Nephron (organoid): Measurements from ENCODE around the gene PPP1R13L.

Source experiments
- H3K27ac Mint-ChIP-seq, 3 experiments: 2 replicates each; pipeline ENCODE4 v1.8.0; 2020; ENCODE audit warnings: mixed read lengths in 3 of 3, mild to moderate bottlenecking in 2 of 3, moderate library complexity in 1 of 3
- H3K27me3 Mint-ChIP-seq: 2 replicates; pipeline ENCODE4 v1.8.0; 2021; ENCODE audit warnings: low read depth, mild to moderate bottlenecking, moderate library complexity, mixed read lengths
- H3K36me3 Mint-ChIP-seq: 2 replicates; pipeline ENCODE4 v1.8.0; 2020; ENCODE audit warnings: low read depth, mixed read lengths
- H3K4me1 Mint-ChIP-seq: 2 replicates; pipeline ENCODE4 v1.8.0; 2020; ENCODE audit warnings: mixed read lengths
- H3K4me3 Mint-ChIP-seq, 3 experiments: 2 replicates each; pipeline ENCODE4 v1.8.0; 2020; ENCODE audit warnings: mild to moderate bottlenecking in 3 of 3, mixed read lengths in 3 of 3, moderate library complexity in 2 of 3
- H3K9me3 Mint-ChIP-seq: 2 replicates; pipeline ENCODE4 v1.8.0; 2020; ENCODE audit warnings: mixed read lengths
- CTCF ChIP-seq, 3 experiments: fragments of 200-600 bp; sonication (generic); IDR thresholded peaks; one replicate each; pipeline ENCODE4 v1.5.0; 2021; ENCODE audit warnings: antibody characterized with exemption in 3 of 3; ENCODE audit not compliant: unreplicated experiment in 3 of 3

Gene PPP1R13L

DNA sequence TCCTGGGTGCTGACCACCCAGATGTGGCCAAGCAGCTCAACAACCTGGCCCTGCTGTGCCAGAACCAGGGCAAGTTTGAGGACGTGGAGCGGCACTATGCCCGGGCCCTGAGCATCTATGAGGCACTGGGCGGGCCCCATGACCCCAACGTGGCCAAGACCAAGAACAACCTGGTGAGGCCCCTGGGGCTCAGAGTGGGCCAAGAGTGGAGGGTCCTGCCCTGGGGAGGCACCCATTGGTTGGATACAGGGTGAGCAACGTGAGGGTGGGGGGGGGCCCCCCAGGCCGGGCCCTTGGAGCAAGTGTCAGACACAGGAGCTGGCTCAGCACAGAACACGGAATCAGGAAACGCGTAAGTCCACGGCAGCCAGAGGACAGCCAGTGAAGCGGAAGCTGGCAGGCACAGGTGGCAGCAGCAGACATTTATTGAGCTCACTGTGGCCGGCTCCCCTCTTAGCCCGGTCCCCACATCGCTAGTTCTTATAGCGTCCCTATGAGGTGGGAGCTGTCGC, 55.4 kb downstream of the PPP1R13L start:
- no peaks in the 10 kb centered on the region for H3K9me3 Mint-ChIP-seq
- H3K27ac Mint-ChIP-seq: no peak overlapping the region
- no peak for TF ChIP-seq CTCF (IDR thresholded peaks at IDR 0.05; ENCODE audit: unreplicated experiment in 3 of 3)
- H3K4me3 Mint-ChIP-seq: no peak overlapping the region
- H3K36me3 Mint-ChIP-seq: peaks cover 13% of the 10 kb centered on the region
- H3K27me3 Mint-ChIP-seq: peaks cover 23% of the 10 kb centered on the region
- H3K4me1 Mint-ChIP-seq: no peaks in the 10 kb centered on the region

DNA sequence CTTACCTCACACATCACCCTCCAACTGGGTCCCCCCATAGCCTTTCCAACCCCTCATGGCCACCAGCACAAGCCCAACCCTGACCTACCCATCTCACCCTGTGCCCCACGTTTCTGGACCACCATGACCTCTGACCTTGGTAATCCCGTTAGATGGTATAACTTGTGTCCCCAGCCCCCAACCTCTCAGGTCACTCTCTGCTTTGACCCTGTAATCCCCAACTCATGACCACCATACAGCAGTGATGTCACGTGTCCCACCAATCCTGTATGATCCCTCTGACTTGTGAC, 55.8 kb downstream of the PPP1R13L start:
- H3K4me3 Mint-ChIP-seq: no peak overlapping the region
- no peaks in the 10 kb centered on the region for H3K4me1 Mint-ChIP-seq
- H3K36me3 Mint-ChIP-seq: peaks cover 9% of the 10 kb centered on the region
- peaks cover 27% of the 10 kb centered on the region for H3K27me3 Mint-ChIP-seq
- TF ChIP-seq CTCF (IDR thresholded peaks at IDR 0.05; ENCODE audit: unreplicated experiment in 3 of 3): no peak
- no peaks in the 10 kb centered on the region for H3K9me3 Mint-ChIP-seq
- H3K27ac Mint-ChIP-seq: no peak overlapping the region

- TF ChIP-seq CTCF (IDR thresholded peaks at IDR 0.05; ENCODE audit: unreplicated experiment in 3 of 3): no peak
- Mint-ChIP-seq H3K4me3 (no peak overlapping the region), H3K27me3 (peaks cover 32% of the 10 kb centered on the region), H3K4me1 (no peaks in the 10 kb centered on the region), H3K27ac (no peak overlapping the region), H3K36me3 (peaks cover 5% of the 10 kb centered on the region), H3K9me3 (no peaks in the 10 kb centered on the region)
Measured at GRCh38 chr19:45348367-45349125, 56.3 kb downstream of the PPP1R13L start.

DNA sequence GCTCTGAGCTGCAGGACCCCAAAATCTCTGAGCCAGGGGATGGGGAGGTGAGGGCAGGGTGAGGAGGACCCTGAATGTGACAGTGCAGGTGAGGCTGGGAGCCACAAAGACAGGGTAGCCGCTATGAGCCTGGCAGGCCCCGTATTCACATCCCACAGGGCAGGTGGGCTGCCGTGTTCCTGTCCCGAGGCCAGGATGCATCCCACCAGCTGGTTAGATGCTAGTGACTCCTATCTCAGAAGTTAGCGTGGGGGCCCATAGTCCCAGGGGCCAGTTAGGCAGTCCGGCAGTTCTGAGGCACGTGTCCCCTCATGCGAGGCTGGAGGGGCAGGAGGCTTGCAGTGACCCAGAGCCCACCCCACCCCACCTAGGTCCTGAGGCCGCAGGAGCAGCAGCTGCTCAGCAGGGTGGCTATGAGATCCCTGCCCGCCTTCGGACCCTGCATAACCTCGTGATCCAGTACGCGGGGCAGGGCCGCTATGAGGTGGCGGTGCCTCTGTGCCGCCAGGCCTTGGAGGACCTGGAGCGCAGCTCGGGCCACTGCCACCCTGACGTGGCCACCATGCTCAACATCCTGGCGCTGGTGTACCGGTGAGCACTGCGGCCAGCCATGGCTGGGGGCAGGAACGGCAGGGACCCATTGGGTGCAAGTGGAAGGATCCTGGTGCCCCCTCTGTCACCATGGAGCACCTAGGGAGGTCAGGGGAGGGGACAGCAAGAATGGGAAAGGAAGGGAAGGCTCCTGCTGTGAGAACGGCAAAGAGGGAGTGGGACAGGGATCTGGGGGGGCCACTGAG, 57.1 kb downstream of the PPP1R13L start:
- no peak overlapping the region for H3K27ac Mint-ChIP-seq
- no peaks in the 10 kb centered on the region for H3K9me3 Mint-ChIP-seq

DNA sequence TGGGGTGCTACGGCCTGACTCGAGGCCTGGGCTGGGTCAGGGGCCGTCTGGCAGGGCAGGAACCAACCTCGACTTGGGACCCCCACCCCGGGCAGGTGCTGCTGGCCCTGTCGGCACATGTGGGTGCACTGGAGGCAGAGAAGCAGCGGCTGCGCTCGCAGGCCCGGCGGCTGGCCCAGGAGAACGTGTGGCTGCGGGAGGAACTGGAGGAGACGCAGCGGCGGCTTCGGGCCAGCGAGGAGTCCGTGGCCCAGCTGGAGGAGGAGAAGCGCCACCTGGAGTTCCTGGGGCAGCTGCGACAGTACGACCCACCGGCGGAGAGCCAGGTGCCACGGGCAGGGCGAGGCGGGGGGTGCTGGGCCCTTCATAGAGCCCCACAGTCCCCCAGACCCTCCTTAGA, 58.4 kb downstream of the PPP1R13L start:
- H3K9me3 Mint-ChIP-seq: no peaks in the 10 kb centered on the region
- no peaks in the 10 kb centered on the region for H3K4me1 Mint-ChIP-seq
- H3K27me3 Mint-ChIP-seq: peaks cover 34% of the 10 kb centered on the region
- TF ChIP-seq CTCF (IDR thresholded peaks at IDR 0.05; ENCODE audit: unreplicated experiment in 3 of 3): no peak
- H3K27ac Mint-ChIP-seq: no peak overlapping the region
- no peak overlapping the region for H3K4me3 Mint-ChIP-seq
- no peaks in the 10 kb centered on the region for H3K36me3 Mint-ChIP-seq

More for the DNA sequence above, 57.1 kb downstream of the PPP1R13L start:
- Mint-ChIP-seq H3K27me3 (peaks cover 34% of the 10 kb centered on the region), H3K36me3 (no peaks in the 10 kb centered on the region), H3K4me1 (no peaks in the 10 kb centered on the region), H3K4me3 (no peak overlapping the region)
- no peak for TF ChIP-seq CTCF (IDR thresholded peaks at IDR 0.05; ENCODE audit: unreplicated experiment in 3 of 3)
